Stimulated activated CD4-positive, alpha-beta T cell treated with anti-CD3 and anti-CD28 coated beads, Interleukin-4, amount 100 ng/mL, for 48 hours (primary cell): Measurements from ENCODE around the gene FGD3.

Source experiments
- DNase-seq, 2 donors: peaks; one replicate each; pipeline ENCODE4 v3.0.0-alpha.2; 2020; ENCODE audit warnings: low read depth in 2 of 2

FGD3 gene

GRCh38 chr9:93030642-93031628 is 83.6 kb downstream of the FGD3 start:
- no peak for DNase-seq

DNA sequence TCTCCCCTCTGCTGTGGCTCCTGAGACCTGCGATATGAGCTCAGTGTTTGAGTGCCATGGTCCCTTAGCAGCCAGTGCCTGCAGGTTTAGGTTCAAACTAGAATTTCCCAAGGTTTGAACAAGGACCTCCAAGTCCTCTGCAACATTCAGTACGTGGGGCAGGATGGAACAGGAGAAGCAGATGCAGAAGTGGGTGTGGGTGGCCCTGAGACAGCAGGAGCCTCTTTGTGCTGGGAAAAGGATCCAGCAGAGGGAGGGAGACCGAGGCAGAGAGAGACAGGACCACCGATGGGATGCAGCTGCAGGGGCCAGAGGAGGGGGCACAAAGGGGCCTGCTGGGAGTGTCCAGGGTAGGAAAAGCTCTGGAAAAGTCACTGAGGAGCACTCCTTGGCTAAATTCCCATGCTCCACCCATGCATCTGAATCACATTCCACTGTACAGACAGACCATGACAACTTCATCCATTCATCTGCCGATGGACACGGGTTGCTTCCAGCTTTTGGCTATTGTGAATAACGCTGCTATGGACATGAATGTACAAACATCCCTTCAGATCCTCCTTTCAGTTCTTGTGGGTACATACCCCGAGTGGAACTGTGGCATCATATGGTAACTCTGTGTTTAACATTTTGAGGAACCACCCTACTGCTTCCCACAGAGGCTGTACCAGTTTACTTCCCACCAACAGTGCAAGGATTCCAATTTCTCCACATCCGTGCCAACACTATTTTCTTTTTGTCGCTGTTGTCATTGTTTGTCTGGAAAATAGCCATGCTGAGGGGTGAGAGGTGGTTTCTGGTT is 84.5 kb downstream of the FGD3 start:
- DNase-seq, result no peak

GRCh38 chr9:93032545-93032944 is 85.2 kb downstream of the FGD3 start:
- no peak for DNase-seq

GRCh38 chr9:93033531-93033930 is 86.2 kb downstream of the FGD3 start:
- DNase-seq, result no peak

DNA sequence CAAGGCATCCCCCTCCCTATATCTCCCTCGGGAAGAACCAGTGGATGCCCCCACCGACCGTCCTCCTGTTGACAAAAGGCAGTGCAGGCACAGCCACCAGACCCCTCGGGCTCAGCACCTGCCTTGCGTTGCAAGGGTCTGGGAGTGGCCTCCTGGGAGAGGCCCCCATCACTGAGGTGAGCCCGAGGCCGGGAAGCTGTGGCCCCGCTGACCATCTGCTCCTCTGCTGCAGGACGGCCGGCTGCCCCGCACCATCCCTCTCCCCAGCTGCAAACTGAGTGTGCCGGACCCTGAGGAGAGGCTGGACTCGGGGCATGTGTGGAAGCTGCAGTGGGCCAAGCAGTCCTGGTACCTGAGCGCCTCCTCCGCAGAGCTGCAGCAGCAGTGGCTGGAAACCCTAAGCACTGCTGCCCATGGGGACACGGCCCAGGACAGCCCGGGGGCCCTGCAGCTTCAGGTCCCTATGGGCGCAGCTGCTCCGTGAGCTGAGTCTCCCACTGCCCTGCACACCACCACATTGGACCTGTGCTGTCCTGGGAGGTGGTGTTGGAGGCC is 87.9 kb downstream of the FGD3 start:
- no peak for DNase-seq

- DNase-seq, result no peak
Measured at GRCh38 chr9:93035821-93036351, 88.6 kb downstream of the FGD3 start.

- DNase-seq, result no peak
Measured at GRCh38 chr9:93036887-93037475, 89.7 kb downstream of the FGD3 start.

DNA sequence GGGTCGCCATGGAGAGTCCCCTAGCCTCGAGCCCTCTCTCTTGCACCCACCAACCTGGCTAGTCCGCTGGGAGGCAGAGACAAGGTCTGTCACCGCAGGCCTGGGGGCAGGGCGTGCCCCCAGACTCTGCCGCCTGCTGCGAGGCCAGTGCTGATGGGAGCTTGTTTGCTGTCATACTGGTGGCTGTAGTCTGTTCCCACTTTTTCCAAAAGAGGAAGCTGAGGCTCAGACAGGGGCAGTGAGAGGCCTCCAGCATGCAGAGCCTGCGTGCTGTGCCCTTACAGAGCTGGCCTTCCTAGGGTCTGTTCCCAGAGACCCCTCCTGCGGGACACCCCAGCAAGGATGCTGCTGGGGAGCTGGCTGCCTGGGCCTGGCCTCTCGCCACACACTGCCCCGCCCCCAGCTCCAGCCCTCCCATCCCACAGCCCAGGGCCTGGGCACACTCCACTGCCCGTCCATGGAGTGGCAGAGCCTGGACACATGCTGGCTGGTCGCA is 90.2 kb downstream of the FGD3 start:
- no peak for DNase-seq

GRCh38 chr9:93038918-93039317 is 91.6 kb downstream of the FGD3 start:
- DNase-seq, result no peak

DNA sequence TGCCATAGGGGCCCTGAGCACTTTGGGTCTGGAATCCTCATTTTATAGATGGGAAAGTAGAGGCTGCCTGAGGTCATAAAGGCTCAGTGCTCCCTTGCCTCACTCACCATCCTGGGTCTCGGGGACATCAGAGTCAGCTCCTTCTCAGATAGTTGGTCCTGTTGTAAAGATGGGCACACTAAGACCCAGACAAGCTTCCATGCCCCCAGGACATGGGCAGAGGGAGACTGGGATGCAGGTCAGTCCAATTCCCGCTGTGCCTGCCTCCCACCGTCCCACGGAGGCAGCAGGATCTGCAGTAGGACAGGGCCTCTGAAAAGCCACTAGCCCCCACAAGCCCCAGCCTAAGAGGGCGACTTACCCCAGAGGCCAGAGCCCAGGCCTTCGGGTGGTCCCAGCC is 92.1 kb downstream of the FGD3 start:
- no peak for DNase-seq

GRCh38 chr9:93039976-93040375 is 92.7 kb downstream of the FGD3 start:
- DNase-seq, result no peak

DNA sequence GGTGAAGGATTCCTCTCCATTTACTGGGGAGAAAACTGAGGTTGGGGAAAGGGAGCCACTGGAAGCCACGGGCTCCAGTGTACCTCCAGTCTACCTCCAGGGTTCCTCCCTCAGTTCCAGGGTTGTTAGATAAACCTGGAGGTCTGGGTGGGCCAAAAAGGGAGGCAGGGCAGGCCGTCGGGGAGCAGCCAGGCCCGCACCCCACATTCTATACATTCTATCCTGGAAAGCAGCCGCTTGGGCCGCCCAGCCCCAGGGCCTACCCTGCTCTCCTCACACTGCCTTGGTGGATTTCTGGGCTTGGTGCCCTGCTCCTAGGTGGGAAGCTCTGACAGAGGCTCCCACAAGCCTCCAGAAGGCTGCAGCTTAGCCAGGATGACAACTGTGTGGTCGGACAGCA is 93.1 kb downstream of the FGD3 start:
- no peak for DNase-seq

DNA sequence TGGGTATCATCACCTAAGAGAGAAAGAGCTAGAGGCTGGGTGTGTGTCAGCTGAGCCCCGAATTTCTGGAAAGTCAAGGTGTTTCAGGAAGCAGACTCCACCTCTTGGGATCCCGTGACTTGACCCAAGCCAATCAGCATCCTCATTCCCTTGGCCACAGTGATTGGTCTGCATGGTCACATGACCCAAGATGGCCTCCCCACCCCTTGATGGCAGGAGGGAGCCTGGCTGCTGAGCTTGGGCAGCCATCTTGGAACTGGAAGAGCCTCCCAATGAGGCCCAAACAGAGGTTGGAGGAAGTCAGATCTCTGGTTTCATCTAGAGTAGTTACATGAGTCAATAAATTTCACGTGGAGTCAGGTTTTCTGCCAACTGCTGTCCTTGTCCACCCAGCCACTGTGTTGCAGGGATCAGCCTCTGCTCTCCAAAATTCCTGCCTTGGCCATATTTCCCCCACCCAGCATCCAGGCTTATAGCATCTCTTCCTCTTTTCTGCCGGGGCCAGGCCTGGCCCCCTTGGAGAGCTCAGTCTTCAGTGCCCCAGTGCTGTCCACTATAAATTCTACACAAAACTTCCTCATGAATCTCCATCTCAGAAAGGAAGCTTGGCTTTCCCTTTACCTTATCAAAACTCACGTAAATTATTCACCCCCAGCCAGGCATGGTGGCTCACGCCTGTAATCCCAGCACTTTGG is 93.9 kb downstream of the FGD3 start:
- no peak for DNase-seq

- DNase-seq, result no peak
Measured at GRCh38 chr9:93043122-93043521, 95.8 kb downstream of the FGD3 start.

- DNase-seq, result no peak
Measured at GRCh38 chr9:93045521-93045920, 98.2 kb downstream of the FGD3 start.

DNA sequence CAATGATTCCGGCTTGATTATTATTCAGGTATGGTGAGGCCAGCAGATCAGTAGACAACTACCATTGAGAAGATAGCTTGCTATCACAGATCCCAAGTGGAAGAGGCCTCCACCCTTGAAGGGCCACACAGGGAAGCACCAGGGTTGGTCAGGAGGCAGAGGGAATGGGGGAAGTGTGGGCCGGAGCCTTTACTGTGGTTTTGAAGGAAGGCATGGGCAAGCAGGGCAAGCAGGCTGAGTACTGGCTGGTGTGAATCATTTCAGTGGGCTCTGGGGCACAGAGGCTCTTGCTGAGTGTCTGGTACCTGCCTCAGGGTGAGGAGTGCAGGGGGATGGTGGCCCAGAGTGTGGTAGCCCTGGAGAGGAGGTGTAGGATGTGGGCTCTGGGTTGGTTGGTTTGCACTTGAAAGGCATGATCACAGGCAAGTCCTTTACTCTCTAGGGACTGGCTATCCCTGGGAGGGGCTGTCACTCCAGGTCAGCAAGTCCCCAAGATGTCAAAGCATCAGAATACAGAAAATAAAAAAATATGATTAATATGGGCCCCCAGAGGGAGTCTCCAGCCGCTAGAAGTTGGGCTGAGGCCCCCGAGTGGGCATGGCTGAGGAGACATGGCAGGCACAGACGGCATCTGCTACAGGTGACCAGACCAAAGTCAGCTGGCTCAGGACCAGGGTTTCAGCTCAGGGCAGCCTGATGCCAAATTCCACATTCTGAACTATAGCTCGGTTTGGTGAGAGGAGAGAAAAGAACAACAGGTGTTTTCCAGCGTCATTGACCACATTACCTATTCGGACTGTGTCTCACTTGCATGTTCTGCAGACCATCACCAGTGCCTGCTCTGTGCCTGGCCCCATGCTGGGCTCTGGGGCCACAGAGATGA is 101.5 kb downstream of the FGD3 start:
- DNase-seq, result no peak

- DNase-seq, result no peak
Measured at GRCh38 chr9:93049491-93049890, 102.2 kb downstream of the FGD3 start.

- DNase-seq, result no peak
Measured at GRCh38 chr9:93050231-93050630, 102.9 kb downstream of the FGD3 start.

DNA sequence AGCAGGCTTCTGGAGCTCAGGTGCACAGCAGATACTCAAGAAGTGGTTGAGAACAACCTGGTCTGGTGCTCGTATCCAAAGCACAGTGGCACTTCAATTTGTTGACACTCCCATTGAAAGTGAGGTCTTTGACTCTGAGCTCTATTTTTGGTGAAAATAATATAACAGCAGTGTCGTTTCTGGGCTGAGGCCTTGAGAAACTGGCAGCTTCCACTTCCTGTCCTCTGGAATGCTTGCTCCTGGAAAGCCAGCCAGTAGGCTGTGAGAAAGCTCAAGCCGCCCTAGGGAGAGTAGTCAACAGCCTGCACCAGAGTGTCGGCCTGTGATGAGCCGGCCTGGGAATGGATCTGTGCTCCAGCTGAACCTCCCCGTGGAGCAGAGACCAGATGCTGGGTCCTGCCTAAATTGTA is 104.4 kb downstream of the FGD3 start:
- no peak for DNase-seq
